AG04450 (cell line): ENCODE measurements around the gene SFMBT2. TPM values are rescaled to one million over a fixed set of nuclear protein-coding genes. Genes with fewer than 3 reads are reported as not detected.

Source experiments
- CTCF ChIA-PET: fragments of 300-600, 350-600 bp; formaldehyde crosslinking; extraction: SDS; loops from one replicate; lab custom pipeline; 2022; ENCODE audit warnings: antibody characterized with exemption, inconsistent platforms; lab: Charles Lee
- POLR2A ChIA-PET: fragments of 350-600 bp; formaldehyde crosslinking; extraction: SDS; loops from one replicate; lab custom pipeline; 2021; ENCODE audit warnings: antibody characterized with exemption, inconsistent platforms; lab: Yijun Ruan, JAX
- DNase-seq: peaks from one replicate; pipeline ENCODE4 v3.0.0-alpha.2; 2011; ENCODE audit warnings: low read depth, low spot score
- H3K27ac ChIP-seq: one replicate; pipeline ENCODE4 v1.5.1; 2012; ENCODE audit warnings: low read depth, low read length, control low read depth
- H3K27me3 ChIP-seq: one replicate; pipeline ENCODE4 v1.6.0; 2012; ENCODE audit warnings: low read length; ENCODE audit not compliant: control insufficient read depth, insufficient read depth
- H3K4me3 ChIP-seq: 2 replicates; pipeline ENCODE4 v1.5.1; 2011; ENCODE audit warnings: mild to moderate bottlenecking, low read depth, low read length, control low read depth
- H3K9me3 ChIP-seq: 2 replicates; pipeline ENCODE4 v1.5.1; 2012; ENCODE audit warnings: low read length; ENCODE audit not compliant: control insufficient read depth, insufficient read depth
- polyA plus RNA-seq: library from polyadenylated mRNA; depleted of rRNA; stranded (reverse); fragments of >200 nt; gene quantifications from 2 replicates; pipeline ENCODE4 v1.2.3, GENCODE V29; 2011
- TF ChIP-seq, protein P1 (sequence below): IDR thresholded peaks from 2 replicates; pipeline ENCODE4 v1.5.1; 2011; ENCODE audit warnings: low read depth, low read length, control low read depth, inconsistent platforms

Gene SFMBT2
- polyA plus RNA-seq, 1 experiment, result 1.4 TPM

- H3K9me3 ChIP-seq, result no peaks in the 10 kb centered on the region; the same call in 1 of the 2 replicates
- no peak overlapping the region for H3K4me3 ChIP-seq
- DNase-seq, result no peak
- H3K27ac ChIP-seq, result no peak overlapping the region
- no peaks in the 10 kb centered on the region for H3K27me3 ChIP-seq
- TF ChIP-seq, protein P1, sequence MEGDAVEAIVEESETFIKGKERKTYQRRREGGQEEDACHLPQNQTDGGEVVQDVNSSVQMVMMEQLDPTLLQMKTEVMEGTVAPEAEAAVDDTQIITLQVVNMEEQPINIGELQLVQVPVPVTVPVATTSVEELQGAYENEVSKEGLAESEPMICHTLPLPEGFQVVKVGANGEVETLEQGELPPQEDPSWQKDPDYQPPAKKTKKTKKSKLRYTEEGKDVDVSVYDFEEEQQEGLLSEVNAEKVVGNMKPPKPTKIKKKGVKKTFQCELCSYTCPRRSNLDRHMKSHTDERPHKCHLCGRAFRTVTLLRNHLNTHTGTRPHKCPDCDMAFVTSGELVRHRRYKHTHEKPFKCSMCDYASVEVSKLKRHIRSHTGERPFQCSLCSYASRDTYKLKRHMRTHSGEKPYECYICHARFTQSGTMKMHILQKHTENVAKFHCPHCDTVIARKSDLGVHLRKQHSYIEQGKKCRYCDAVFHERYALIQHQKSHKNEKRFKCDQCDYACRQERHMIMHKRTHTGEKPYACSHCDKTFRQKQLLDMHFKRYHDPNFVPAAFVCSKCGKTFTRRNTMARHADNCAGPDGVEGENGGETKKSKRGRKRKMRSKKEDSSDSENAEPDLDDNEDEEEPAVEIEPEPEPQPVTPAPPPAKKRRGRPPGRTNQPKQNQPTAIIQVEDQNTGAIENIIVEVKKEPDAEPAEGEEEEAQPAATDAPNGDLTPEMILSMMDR, result no peak
- CTCF ChIA-PET, result no interaction called here
- POLR2A ChIA-PET, result no interaction called here
Measured at GRCh38 chr10:7434378-7434777, 23.5 kb upstream of the SFMBT2 start.

DNA sequence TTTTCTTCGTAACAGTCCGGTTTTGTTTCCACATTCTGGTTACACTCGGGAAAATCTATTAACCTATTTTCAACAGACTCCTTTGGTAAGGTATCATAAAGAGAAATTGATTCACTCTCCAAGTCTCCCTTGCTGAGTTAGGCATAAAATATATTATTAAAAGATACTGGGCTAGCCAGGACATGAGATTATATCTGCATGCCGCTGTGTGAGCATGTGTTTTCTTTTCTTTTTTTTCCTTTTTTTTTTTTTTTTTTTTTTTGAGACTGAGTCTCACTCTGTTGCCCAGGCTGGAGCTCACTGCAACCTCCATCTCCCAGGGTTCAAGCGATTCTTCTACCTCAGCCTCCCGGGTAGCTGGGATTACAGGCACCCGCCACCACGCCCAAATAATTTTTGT is 23.0 kb upstream of the SFMBT2 start:
- H3K27ac ChIP-seq, result no peak overlapping the region
- H3K4me3 ChIP-seq, result no peak overlapping the region
- no peaks in the 10 kb centered on the region; the same call in 1 of the 2 replicates for H3K9me3 ChIP-seq
- TF ChIP-seq, protein P1, result no peak
- H3K27me3 ChIP-seq, result no peaks in the 10 kb centered on the region
- CTCF ChIA-PET, result no interaction called here
- DNase-seq, result no peak
- POLR2A ChIA-PET, result no interaction called here

- Histone ChIP-seq H3K9me3 (no peaks in the 10 kb centered on the region; the same call in 1 of the 2 replicates), H3K4me3 (no peak overlapping the region), H3K27ac (no peak overlapping the region), H3K27me3 (no peaks in the 10 kb centered on the region)
- ChIA-PET CTCF (no interaction called here), POLR2A (no interaction called here)
- DNase-seq, result no peak
- TF ChIP-seq, protein P1, result no peak
Measured at GRCh38 chr10:7432884-7433726, 22.3 kb upstream of the SFMBT2 start.

DNA sequence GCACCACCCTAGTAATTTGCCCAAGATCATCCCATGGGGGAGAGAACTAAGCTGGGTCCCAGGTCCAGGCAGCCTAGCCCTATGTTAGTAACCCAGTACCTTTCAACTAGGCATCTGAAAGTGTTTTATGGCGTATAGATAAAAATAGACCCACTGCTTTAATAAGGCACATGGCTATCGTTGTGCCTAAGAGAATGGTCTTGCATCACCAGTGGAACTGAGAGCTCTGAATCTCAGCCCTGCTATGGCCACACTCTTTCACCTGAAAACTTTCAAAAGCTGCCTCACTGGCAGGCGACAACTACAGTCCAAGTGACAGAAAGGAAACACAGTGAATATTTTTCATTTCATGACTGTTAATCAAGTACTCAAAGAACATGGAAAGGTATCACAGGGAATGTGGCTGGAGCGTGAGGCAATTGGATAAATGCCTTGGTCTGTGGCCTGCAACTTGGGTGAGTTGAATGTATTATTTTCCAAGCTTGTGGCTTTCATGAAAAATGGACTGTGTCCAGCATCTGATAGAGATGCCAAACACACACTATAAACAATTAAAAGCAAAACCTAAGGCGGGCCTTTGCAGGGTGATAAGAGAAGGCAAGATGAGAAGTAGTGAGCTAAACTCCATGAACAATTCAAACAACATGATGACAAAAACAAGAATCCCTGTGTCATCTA is 18.0 kb upstream of the SFMBT2 start:
- TF ChIP-seq, protein P1, result no peak
- ChIA-PET POLR2A (no interaction called here), CTCF (no interaction called here)
- DNase-seq, result no peak
- H3K27ac ChIP-seq, result no peak overlapping the region
- H3K27me3 ChIP-seq, result no peaks in the 10 kb centered on the region
- H3K9me3 ChIP-seq, result no peaks in the 10 kb centered on the region
- H3K4me3 ChIP-seq, result no peak overlapping the region

DNA sequence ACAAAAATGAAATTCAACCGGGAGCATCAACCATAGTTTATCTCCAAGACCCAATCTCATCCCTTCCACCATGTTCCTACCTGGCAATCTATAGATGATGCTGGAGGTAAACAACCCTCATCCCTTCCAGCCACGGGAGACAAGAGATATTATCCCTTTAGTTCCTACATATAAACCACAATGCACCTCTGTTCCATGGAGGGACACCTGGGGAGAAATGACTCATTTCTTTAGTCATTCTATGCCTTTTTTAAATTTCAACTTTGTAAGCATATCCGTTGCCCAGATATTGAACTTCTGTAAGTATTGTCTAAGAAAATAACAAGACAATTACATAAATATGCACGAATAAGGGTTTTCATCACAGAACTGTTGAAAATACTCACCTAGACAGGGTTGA is 15.5 kb upstream of the SFMBT2 start:
- CTCF ChIA-PET, result no interaction called here
- POLR2A ChIA-PET, result no interaction called here
- TF ChIP-seq, protein P1, result no peak
- no peak overlapping the region for H3K4me3 ChIP-seq
- no peaks in the 10 kb centered on the region for H3K27me3 ChIP-seq
- H3K27ac ChIP-seq, result no peak overlapping the region
- no peaks in the 10 kb centered on the region for H3K9me3 ChIP-seq
- DNase-seq, result no peak
